ENCODE results near the gene SFR1. TPM values are rescaled to one million over a fixed set of nuclear protein-coding genes. Genes with fewer than 3 reads are reported as not detected.

SFR1 gene
- total and polyA plus RNA-seq, 8 donors, result 9.2 to 11.3 (median 10.1) TPM

DNA sequence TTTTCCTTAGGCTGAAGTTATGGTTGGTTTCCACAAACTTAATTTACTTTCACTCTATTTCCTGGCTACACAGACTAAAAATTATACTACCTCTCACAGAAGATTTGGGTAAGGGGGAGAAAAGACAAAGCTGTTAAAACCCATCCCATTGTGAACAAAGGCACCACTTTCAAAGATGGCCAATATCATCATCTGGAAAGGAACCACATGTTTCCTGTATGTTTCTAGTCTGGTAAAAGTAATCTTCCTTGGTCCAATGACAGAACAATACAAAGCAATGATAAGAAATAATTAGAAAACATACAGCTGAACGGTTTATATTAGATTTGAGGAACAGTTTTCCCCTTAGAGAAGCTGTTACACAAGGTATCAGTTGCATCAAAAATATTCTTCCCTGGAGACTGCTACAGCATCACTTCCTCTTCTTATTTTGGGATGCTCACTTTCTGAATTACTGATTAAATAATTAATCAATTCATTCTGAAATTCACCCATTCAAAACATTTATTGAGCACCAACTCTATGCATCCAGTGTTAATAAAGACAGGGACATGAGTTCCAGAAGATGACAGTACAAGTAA is 8.5 kb upstream of the SFR1 start:
- DNase-seq, result no peak
- H3K9me3 ChIP-seq, result no peaks in the 10 kb centered on the region
- no peaks in the 10 kb centered on the region for H3K36me3 ChIP-seq
- H3K27ac ChIP-seq, result no peak overlapping the region
- no peak for ATAC-seq
- TF ChIP-seq, protein P1, sequence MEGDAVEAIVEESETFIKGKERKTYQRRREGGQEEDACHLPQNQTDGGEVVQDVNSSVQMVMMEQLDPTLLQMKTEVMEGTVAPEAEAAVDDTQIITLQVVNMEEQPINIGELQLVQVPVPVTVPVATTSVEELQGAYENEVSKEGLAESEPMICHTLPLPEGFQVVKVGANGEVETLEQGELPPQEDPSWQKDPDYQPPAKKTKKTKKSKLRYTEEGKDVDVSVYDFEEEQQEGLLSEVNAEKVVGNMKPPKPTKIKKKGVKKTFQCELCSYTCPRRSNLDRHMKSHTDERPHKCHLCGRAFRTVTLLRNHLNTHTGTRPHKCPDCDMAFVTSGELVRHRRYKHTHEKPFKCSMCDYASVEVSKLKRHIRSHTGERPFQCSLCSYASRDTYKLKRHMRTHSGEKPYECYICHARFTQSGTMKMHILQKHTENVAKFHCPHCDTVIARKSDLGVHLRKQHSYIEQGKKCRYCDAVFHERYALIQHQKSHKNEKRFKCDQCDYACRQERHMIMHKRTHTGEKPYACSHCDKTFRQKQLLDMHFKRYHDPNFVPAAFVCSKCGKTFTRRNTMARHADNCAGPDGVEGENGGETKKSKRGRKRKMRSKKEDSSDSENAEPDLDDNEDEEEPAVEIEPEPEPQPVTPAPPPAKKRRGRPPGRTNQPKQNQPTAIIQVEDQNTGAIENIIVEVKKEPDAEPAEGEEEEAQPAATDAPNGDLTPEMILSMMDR (IDR thresholded peaks at IDR 0.05), result no peak
- H3K4me1 ChIP-seq, result no peaks in the 10 kb centered on the region
- intact Hi-C loops (cut with DNase I), result no loop called here
- no peaks in the 10 kb centered on the region for H3K27me3 ChIP-seq
- no peak overlapping the region for H3K4me3 ChIP-seq

DNA sequence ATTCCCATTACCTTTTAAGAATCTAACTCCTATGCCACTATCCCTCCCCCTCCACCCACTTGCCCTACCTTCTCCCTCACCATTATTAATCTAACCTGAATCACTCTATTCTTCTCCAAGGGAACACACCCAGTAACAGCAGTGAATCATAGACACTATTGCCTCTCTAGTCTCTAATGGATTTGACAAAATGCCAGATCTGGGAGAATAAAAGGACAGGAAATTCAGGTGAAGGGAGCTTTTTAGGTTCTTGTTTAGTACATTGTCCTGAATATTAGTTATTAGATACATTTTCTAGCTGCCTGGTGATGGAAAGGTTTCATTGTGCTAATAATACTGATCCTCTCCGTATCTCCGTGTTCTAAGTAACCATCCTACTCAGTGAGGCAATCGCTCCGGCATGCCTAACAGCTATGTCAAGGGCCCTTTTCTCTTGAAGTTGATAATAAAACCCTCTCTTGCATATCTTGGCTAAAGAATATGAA is 4.1 kb upstream of the SFR1 start:
- Histone ChIP-seq H3K36me3 (no peaks in the 10 kb centered on the region), H3K4me3 (no peak overlapping the region), H3K9me3 (no peaks in the 10 kb centered on the region), H3K27me3 (no peaks in the 10 kb centered on the region), H3K27ac (peak overlapping the region; percentile 26 to 46), H3K4me1 (peaks cover 4 to 19% of the 10 kb centered on the region in 2 donors)
- no peak for ATAC-seq
- intact Hi-C loops (cut with DNase I), result no loop called here
- TF ChIP-seq, protein P1 (IDR thresholded peaks at IDR 0.05), result no peak
- peak in 2 of 4 donors; percentile 25 to 36 for DNase-seq

DNA sequence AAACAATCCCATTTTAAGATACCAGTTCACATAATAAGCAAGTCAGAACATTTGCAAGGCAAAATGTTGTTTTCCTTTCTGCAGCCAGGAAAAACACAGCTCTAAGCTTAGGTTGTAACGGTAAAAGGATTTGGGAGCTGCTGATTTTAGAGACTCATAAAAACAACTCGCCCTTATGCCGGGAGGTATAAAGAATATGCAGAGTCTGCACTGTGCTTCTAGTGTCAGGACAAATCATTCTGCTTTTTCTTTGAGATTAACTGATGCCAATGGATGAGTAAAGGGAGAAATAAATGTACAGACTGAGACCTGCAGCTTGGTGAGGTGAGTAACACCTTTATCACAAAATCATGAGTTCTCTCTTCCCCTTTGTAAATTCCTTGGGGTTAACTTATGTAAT is 2.0 kb upstream of the SFR1 start:
- peaks cover 4 to 23% of the 10 kb centered on the region in 2 donors for H3K4me1 ChIP-seq
- H3K27ac ChIP-seq, result peak overlapping the region; percentile 98 to 100
- H3K4me3 ChIP-seq, result no peak overlapping the region
- intact Hi-C loops (cut with DNase I), result loop anchor here in 1 of 2 donors (10.0 kb wide), 2 partner anchors 75 to 145 kb away; no protein-coding TSS in a partner anchor
- no peak for ATAC-seq
- H3K9me3 ChIP-seq, result no peaks in the 10 kb centered on the region
- H3K36me3 ChIP-seq, result no peaks in the 10 kb centered on the region
- H3K27me3 ChIP-seq, result no peaks in the 10 kb centered on the region
- TF ChIP-seq, protein P1 (IDR thresholded peaks at IDR 0.05), result no peak
- DNase-seq, result no peak

DNA sequence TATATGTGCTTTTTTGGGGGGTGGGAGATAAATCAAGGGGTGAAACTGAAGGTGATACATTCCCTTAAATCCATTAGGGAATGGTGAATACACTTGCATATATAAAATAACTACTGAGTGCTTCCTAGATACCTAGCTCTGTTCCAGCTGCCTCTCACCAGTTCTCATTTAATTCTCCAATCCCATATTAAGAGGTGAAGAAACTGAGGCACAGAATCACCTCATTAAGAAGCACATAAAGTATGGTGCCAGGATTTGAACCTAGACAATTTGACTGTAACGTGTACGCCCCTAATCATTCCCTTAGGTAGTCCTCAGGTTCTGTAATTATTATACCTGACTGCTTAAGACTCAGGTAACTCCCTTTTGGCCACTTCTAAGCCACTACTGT is 1.5 kb upstream of the SFR1 start:
- H3K27me3 ChIP-seq, result no peaks in the 10 kb centered on the region
- peaks cover 4 to 23% of the 10 kb centered on the region in 2 donors for H3K4me1 ChIP-seq
- peaks cover 0 to under 1% of the 10 kb centered on the region in 2 donors for H3K36me3 ChIP-seq
- intact Hi-C loops (cut with DNase I), result loop anchor here in 1 of 2 donors (10.0 kb wide), 2 partner anchors 76 to 146 kb away; no protein-coding TSS in a partner anchor
- H3K4me3 ChIP-seq, result peak overlapping the region in 1 of 2 donors; percentile 61
- H3K27ac ChIP-seq, result peak overlapping the region; percentile 98 to 100
- no peaks in the 10 kb centered on the region for H3K9me3 ChIP-seq
- ATAC-seq (no peak), DNase-seq (no peak)
- TF ChIP-seq, protein P1 (IDR thresholded peaks at IDR 0.05), result no peak

DNA sequence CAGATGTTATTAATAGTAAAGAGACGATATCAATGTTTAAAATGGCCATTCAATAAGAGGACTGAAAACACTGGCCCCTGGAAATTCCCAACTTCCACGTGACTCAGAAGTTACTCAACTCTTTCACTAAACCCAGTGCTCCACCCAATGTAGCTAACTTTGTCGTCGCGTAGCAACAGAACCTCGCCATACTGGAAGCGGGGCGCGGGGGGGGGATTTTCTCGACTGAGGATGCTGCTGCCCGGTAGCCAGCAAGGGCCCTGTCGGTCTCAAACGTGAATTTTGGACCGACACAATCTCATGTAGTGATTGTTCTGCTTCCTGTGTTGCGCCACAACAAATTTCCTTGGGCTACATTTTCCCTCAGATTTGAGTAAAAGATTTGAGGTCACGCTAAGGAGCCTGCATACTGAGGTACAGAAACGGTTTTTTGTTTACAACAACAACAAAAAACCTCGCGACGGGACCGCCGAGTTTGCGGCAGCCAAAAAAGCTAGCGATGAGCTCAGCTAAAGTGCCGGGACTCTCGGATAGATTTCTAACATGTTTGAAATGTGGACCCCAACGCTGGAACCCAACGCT is 977 bp upstream of the SFR1 start:
- Histone ChIP-seq H3K27ac (peak overlapping the region; percentile 98 to 100), H3K4me1 (peaks cover 4 to 23% of the 10 kb centered on the region in 2 donors), H3K4me3 (peak overlapping the region; percentile 39 to 61), H3K9me3 (no peaks in the 10 kb centered on the region), H3K27me3 (no peaks in the 10 kb centered on the region), H3K36me3 (peaks cover 0 to 5% of the 10 kb centered on the region in 2 donors)
- intact Hi-C loops (cut with DNase I), result loop anchor here in 1 of 2 donors (10.0 kb wide), 2 partner anchors 76 to 146 kb away; no protein-coding TSS in a partner anchor
- TF ChIP-seq, protein P1 (IDR thresholded peaks at IDR 0.05), result no peak
- ATAC-seq, result peak; percentile 74
- peak; percentile 93 to 96 (median 94) for DNase-seq

Data from left lung (tissue), 10 donors.